GM06990 (cell line): ENCODE results near the gene AEN.

Experiments used
- DNase-seq: peaks from one replicate; pipeline ENCODE4 v3.0.0-alpha.2; 2011; ENCODE audit not compliant: insufficient read length; ENCODE audit errors: extremely low read depth
- H3K27me3 ChIP-seq: replicated peaks from 2 replicates; pipeline ENCODE4 v1.6.0; 2011; ENCODE audit warnings: low read length; ENCODE audit not compliant: control insufficient read depth, insufficient read depth
- H3K36me3 ChIP-seq: 2 replicates; pipeline ENCODE4 v1.5.1; 2011; ENCODE audit warnings: low read length; ENCODE audit not compliant: control insufficient read depth, insufficient read depth
- H3K4me3 ChIP-seq: replicated peaks from 2 replicates; pipeline ENCODE4 v1.5.1; 2011; ENCODE audit warnings: low read depth, mild to moderate bottlenecking, control low read depth, low read length
- TF ChIP-seq, protein P1 (sequence below): IDR thresholded peaks from 2 replicates; pipeline ENCODE4 v1.5.1; 2011; ENCODE audit warnings: low read length, control low read depth, mild to moderate bottlenecking, inconsistent platforms; ENCODE audit not compliant: insufficient read depth, poor library complexity, severe bottlenecking

Gene AEN

DNA sequence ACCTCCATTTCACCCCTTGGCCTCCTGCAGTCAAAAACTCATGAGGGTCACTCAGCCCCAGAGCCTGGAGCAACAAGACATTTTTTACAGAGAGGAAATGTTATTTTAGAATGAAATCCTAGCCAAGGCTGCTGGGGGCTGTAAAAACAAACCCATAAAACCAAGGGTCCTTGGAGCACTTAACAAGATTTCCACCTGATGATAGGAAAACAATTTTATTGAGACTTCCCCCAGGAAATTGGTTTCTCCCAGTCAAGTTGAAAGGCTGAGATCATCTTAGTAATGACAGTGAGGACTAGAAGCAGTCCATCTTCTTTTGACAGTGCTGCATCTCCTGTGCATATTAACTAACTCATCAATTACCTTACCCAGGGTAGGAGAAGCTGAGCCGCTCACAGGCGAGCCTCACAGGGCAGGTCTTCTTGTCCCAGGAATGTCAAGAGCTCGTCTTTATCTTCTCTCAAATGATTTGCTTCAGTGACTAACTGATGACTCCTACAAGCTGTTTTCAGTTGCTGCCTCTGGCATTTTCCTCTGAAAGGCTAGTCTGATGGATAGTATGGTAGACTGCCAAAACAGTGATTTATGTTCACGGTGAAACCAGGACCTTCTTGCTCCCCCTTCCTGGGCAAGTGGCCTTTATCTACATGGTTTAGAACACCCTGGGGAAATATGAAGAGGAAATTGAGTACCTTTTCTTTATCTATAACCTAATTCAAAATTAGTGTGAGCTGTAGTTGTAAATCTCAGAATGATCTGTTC, 34.6 kb upstream of the AEN start:
- no peaks in the 10 kb centered on the region for H3K27me3 ChIP-seq
- TF ChIP-seq, protein P1, sequence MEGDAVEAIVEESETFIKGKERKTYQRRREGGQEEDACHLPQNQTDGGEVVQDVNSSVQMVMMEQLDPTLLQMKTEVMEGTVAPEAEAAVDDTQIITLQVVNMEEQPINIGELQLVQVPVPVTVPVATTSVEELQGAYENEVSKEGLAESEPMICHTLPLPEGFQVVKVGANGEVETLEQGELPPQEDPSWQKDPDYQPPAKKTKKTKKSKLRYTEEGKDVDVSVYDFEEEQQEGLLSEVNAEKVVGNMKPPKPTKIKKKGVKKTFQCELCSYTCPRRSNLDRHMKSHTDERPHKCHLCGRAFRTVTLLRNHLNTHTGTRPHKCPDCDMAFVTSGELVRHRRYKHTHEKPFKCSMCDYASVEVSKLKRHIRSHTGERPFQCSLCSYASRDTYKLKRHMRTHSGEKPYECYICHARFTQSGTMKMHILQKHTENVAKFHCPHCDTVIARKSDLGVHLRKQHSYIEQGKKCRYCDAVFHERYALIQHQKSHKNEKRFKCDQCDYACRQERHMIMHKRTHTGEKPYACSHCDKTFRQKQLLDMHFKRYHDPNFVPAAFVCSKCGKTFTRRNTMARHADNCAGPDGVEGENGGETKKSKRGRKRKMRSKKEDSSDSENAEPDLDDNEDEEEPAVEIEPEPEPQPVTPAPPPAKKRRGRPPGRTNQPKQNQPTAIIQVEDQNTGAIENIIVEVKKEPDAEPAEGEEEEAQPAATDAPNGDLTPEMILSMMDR: no peak
- DNase-seq: no peak
- H3K4me3 ChIP-seq: no peak overlapping the region
- H3K36me3 ChIP-seq: no peaks in the 10 kb centered on the region

DNA sequence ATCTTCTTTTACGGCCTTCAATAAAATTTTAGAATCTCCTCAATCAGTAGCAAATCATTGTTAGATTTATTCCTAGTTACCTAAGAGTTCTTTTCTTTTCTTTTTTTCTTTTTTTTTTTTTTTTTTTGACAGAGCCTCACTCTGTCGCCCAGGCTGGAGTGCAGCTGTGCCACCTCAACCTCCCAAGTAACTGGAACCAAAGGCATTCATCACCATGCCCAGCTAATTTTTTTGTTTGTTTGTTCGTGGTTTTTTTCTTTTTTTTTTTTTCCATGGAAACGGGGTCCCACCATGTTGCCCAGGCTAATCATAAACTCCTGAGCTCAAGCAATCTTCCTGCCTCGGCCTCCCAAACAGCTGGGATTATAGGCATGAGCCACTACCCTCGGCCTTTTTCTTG, 30.4 kb upstream of the AEN start:
- H3K36me3 ChIP-seq: no peaks in the 10 kb centered on the region
- H3K4me3 ChIP-seq: no peak overlapping the region
- DNase-seq: no peak
- H3K27me3 ChIP-seq: no peaks in the 10 kb centered on the region
- TF ChIP-seq, protein P1: no peak

DNA sequence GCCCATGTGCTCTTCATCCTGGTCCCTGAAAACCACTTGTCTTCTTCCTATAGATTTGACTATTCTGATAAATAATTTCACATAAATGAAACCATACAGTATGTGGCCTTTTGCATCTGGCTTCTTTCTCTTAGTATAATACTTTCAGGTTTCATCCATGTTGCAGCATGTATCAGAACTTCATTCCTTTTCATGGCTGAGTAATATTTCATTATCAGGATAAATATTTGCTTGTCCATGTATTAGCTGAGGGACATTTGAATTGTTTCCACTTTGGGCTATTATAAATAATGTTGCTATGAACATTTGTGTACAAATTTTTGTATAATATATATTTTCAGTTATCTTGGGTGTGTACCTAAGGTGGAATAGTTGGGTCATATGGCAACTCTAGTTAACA, 29.8 kb upstream of the AEN start:
- Histone ChIP-seq H3K36me3 (no peaks in the 10 kb centered on the region), H3K27me3 (no peaks in the 10 kb centered on the region)
- TF ChIP-seq, protein P1: no peak

DNA sequence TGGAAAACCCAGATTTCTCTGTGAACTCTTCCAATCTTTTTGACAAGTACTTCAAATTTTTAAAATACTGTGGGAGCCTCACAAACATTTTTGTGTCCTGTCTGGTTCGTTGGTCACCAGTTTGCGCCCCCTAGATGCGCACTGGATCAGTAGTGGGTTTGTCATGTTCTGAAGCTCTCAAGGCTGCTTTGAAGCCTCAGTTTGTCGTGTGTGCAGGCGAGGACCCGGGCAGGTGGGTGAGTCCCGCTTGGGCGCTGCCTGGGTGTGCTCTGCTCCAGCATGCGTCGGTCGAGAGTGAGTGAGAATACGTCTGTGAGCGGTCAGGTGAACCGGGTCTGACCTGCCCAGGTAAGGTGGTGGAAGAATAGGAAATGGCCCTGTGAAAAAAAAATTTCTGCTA, 17.3 kb upstream of the AEN start:
- TF ChIP-seq, protein P1: peak; percentile 19
- Histone ChIP-seq H3K27me3 (peaks cover 3% of the 10 kb centered on the region), H3K36me3 (no peaks in the 10 kb centered on the region), H3K4me3 (no peak overlapping the region)
- no peak for DNase-seq

More for the DNA sequence above, 29.8 kb upstream of the AEN start:
- no peak overlapping the region for H3K4me3 ChIP-seq
- DNase-seq: no peak

DNA sequence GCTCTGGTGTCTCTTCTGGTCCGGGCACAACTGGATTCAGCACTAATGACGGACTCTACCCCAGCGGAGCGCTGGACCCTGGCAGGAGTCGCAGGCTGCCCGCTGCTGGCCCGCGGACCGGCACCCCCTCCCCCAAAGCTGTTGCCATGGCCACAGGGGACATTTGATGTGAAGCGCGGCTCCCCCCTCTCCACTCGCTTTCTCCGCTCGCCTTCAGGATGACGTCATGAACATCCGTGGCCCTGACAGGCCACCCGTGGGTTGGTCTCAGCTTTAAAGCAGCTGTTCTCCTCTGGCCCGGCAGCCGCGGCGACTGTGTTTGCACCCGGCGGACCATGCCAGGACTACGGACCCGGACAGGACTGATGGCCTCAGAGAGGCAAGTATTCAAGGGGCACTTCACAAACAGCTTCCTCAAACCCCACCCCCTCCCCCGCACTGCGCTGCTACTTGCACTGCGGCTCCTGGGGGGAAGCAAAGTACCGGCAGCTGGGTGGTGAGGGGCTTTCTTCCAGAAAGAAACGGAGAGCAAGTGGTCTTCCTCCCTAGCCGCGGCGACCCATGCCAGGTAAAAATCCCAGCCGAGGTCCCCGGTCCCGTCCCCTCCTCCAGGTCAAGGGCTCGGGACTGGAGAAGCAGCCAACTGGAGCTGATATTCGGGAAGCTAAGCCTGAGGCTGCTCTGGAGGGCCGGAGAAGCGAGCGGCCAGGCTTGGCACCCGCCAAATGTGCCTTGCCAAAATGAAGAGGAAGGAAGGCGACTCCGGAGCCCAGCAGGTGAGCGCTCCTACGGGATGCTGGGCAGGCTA, 16.6 kb upstream of the AEN start:
- Histone ChIP-seq H3K4me3 (no peak overlapping the region), H3K36me3 (no peaks in the 10 kb centered on the region), H3K27me3 (peaks cover 3% of the 10 kb centered on the region)
- DNase-seq: no peak
- TF ChIP-seq, protein P1: no peak
